PFSK-1 (cell line): Measurements from ENCODE around the gene RNF125.

Source experiments
- FOXP2 ChIP-seq: optimal IDR thresholded peaks from 2 replicates; pipeline ENCODE3; 2011; ENCODE audit warnings: borderline replicate concordance, control low read depth, inconsistent platforms; ENCODE audit not compliant: insufficient read depth; ENCODE audit errors: extremely low read length, extremely low read depth
- POLR2AphosphoS5 ChIP-seq: IDR thresholded peaks from 2 replicates; pipeline ENCODE4 v1.6.1; 2012; ENCODE audit warnings: low read depth, mild to moderate bottlenecking, control low read depth, low read length, moderate library complexity
- REST ChIP-seq, 2 experiments: IDR thresholded peaks; 2 replicates each; pipeline versions ENCODE4 v1.6.1 to v1.8.0; 2011 to 2012; ENCODE audit warnings: low read depth in 2 of 2, low read length in 2 of 2, control low read depth in 1 of 2, inconsistent platforms in 1 of 2, mild to moderate bottlenecking in 1 of 2, moderate library complexity in 1 of 2; ENCODE audit not compliant: insufficient read depth in 1 of 2
- SIN3A ChIP-seq: IDR thresholded peaks from 2 replicates; pipeline ENCODE4 v1.6.1; 2012; ENCODE audit warnings: mild to moderate bottlenecking, low read length, moderate library complexity, borderline replicate concordance; ENCODE audit not compliant: insufficient read depth
- TAF1 ChIP-seq: IDR thresholded peaks from 2 replicates; pipeline ENCODE4 v1.6.1; 2012; ENCODE audit warnings: low read length, control low read depth, borderline replicate concordance; ENCODE audit not compliant: insufficient read depth

RNF125 gene

DNA sequence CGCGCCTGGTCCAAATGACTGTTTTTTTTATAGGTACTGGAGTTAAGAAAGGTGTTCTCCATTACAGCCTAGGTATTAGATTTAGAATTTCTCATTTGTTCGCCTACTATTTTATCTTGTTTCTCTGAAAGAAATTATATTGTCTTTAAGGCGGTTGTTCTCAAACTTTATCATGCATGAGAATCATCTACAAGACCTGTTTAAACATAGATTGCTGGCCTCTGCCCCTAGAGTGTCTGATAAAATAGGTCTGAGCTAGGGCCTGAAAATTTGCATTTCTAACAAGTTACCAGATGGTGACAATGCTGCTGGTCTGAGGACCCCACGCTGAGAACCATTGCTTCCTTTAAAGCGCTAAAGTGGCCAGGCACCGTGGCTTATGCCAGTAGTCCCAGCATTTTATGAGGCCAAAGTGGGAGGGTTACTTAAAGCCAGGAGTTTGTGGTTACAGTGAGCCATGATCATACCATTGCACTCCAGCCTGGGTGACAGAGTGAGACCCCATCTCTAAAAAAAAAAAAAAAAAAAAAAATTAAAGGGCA lies 39.1 kb downstream of the RNF125 start:
- no peak for TF ChIP-seq TAF1
- TF ChIP-seq POLR2AphosphoS5: no peak
- no peak for TF ChIP-seq REST (IDR thresholded peaks at IDR 0.05; ENCODE audit: insufficient read depth in 1 of 2, low read depth in 2 of 2, low read length in 2 of 2)
- no peak for TF ChIP-seq FOXP2
- TF ChIP-seq SIN3A: no peak

DNA sequence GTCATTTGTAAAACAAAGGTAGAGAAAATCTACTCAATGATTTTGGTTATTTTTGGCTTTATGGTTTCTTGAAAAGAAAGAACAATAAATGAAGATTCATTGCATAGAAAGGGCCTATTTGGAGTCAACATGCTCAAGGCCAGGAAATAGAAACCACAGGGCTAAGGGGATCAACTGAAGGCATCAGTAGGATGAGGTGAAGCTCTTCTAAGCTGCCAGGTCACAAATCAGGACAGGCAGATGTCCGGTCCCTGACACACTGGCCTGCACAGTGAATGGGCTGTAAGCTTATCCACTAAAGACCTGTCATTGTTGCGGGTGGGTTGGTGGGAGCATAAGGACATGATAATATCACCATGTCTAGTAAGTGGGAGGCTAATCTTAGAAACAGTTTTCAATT lies 41.4 kb downstream of the RNF125 start:
- TF ChIP-seq TAF1 (no peak), POLR2AphosphoS5 (no peak), REST (IDR thresholded peaks at IDR 0.05; ENCODE audit: insufficient read depth in 1 of 2, low read depth in 2 of 2, low read length in 2 of 2) (no peak), FOXP2 (no peak), SIN3A (no peak)

DNA sequence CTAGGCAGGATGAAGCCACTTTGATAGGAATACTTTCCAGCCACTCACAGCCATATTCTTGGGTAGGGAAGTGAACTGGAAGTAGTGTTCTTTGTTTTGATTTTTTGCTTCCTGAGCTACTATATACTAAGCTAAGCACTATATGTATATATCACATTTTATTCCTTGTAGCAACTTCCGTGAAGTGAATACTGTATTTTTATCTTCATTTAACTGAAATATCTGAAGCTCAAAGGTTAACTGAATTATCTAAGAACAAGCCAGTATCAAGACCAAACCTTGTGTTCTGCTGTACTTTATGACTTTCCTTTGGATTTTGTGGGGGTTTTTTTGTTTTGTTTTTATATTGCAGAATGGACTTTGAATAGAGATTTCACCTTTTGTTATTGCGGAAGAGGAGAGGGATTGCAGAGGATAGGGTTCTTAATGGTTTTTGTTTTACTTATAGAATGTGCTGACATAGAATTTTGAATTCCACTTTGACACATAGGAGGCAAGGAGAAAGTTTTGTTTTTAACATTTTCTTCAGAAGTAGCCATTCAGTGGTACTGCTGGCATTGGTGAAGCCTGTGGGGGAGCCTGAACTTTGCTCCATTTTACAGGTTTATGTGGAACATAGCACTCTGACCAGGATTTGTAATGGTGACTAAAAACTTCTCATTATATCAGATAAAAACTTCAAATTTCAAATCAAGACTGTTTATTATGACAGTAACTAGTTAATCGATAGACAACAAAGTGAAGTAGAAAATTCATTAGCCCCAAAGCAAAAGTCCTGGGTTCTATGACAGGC lies 48.9 kb downstream of the RNF125 start:
- TF ChIP-seq FOXP2 (no peak), POLR2AphosphoS5 (no peak), TAF1 (no peak), SIN3A (no peak), REST (IDR thresholded peaks at IDR 0.05; ENCODE audit: insufficient read depth in 1 of 2, low read depth in 2 of 2, low read length in 2 of 2) (no peak)

DNA sequence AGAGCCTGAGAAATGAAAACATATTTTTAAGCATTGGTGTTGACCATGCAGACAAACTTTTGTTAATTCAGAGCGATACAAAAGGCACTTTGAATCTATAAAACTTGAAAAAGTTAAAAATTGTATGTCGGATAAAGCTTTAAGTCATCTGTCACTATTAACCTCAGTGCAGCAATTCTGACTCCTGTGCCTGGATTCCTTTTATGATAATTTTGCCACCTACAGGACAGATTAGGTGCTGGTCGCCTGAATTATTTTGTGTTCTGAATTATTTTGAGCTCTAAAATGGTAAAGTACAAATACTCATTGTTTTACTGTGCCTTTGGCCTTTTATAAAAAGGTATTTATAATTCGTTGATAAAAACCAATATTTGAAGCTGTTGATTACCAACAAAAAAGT lies 53.7 kb downstream of the RNF125 start:
- TF ChIP-seq FOXP2: no peak
- no peak for TF ChIP-seq POLR2AphosphoS5
- no peak for TF ChIP-seq TAF1
- TF ChIP-seq SIN3A: no peak
- no peak for TF ChIP-seq REST (IDR thresholded peaks at IDR 0.05; ENCODE audit: insufficient read depth in 1 of 2, low read depth in 2 of 2, low read length in 2 of 2)

- TF ChIP-seq TAF1: no peak
- no peak for TF ChIP-seq POLR2AphosphoS5
- no peak for TF ChIP-seq REST (IDR thresholded peaks at IDR 0.05; ENCODE audit: insufficient read depth in 1 of 2, low read depth in 2 of 2, low read length in 2 of 2)
- no peak for TF ChIP-seq SIN3A
- TF ChIP-seq FOXP2: no peak
Observed at GRCh38 chr18:32074206-32074605, 55.6 kb downstream of the RNF125 start.
